Activated T-helper 1 cell treated with anti-CD3 and anti-CD28 coated beads, Interleukin-2, amount 50 U/mL, for 16 hours (primary cell): ENCODE measurements around the gene LAMA2.

Source experiments
- DNase-seq, 2 donors: peaks; one replicate each; pipeline ENCODE4 v3.0.0-alpha.2; 2020; ENCODE audit warnings: low read depth in 1 of 2, low spot score in 1 of 2

Gene LAMA2

DNA sequence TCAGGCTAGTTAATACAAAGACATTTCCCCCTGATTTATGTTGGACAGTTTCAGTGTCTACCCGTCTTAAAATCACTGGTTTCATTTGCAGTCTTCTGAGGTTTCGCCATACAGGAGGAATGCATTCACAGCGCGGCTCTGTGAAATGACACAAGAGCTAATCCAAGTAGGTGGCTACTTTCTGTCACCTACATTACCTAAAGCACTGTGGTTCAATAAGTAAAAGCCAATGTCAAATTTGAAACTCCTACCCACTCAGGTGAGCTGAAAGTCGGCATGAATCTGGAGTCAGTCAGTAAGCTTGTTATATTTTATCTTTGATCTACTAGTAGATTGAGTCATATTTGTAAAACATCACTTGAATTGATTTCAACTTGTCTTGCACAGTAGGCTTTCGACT, 370.8 kb downstream of the LAMA2 start:
- DNase-seq = no peak

DNA sequence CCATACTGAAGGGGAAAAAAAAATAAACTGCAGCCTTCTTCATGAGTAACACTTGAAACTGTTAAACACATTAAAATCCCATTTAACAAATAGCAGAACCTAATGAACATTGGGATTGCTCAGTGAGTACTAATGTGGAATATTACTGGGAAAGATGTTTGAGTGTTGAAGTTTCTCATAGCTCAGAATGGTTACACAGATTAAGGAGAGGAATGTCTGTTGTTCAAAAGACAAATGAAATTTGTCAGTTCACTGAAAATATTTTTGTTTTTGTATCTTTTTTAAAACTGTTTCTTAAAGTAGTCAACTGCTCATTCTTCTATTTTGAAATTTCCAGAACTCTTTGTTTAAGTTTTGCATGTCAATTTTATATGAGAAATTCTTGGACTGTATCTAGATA, 374.3 kb downstream of the LAMA2 start:
- no peak for DNase-seq

DNA sequence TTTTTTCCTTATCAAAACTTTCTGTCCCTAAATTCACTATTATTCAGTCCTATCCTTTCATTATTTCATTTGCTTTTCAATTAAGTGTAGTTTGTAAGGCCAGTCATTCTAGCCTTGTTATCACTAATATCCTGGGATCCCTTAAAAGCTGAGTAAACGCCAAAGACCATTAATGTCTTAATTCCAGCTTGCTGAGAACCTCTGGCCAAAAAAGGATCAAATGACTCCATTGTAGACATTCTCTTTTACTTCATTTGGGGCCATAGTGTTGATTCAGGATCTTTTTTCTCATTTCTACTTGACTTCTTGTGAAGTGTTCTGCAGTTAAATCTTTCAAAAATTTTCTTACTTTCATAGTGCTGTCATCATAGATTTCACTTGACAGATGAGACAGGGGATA, 379.7 kb downstream of the LAMA2 start:
- DNase-seq = no peak

DNA sequence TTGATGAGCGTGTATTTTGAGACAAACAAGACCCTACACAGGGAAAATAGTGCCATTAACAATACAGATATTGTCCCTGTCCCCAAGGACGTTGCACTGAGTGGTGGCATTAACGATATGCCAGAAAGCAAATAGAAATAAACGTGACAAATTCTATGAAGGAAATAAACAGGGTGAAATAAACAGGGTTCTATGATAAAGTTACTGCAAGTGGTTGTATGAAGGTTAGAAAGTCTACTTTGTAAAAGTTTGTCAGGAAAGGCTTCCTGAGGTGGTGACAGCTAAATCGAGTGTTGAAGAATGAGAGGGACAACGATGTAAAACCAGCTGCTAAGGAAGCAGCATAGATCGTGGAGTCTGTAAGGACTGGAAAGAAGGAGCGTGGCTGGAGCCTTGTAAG, 380.2 kb downstream of the LAMA2 start:
- no peak for DNase-seq

DNA sequence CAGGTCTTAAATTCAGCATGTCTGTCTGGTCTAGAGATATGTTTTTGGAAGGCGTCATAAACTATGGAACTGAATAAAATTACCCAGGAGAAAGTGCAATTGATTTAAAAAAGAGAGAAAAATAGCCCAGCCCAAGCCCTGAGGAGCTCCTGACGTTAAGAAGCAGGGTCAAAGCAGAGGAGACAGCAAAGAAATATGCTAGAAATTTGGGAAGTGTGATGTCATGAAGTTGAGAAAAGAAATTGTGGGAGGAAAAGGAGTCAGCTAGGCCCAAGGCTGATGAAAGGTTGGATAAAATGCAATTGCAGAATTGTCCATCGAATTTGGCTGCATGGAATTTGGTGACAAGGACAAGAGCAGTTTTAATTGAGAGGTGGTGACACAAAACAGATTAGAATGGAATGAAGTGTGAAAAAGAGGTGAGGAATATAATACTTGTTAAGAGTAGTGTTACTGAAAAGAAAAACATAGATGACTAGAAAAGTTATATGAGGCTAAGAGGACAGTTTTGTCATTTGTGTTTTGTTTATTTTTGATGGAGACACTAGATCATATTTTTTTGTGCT, 381.6 kb downstream of the LAMA2 start:
- no peak for DNase-seq

DNA sequence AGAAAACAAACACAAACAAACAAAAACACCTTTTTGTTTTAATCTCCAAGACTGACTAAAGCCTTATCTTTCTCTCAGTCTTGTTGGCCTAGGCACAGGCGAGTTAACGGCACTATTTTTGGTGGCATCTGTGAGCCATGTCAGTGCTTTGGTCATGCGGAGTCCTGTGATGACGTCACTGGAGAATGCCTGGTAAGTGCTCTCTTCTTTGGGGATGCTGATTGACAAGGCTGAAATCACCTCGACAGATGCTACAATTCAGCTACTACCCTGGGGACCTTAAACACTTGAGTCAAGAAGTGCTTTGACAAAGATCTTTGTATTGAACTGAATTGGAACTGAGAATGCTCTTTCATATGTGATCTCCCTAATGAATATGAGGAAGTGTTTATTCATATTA, 384.1 kb downstream of the LAMA2 start:
- DNase-seq = no peak

DNA sequence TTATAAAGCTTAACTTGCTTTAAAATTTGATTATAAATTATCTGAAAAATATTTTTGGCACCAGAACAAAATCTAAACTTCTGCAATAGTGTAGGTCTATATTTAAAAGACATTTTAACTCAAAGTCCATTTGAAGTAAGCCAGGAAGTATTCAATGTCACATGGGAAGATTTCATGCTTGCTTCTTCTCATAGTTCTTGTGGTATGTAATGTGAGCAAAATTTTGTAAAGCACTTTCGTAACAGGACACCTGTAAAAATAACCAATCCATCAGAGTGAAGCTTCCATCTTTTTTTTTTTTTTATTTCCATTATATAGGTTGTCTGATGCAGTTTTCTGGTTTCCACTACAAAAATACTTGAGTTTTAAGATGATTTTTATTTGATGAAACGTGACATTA, 386.1 kb downstream of the LAMA2 start:
- no peak for DNase-seq

DNA sequence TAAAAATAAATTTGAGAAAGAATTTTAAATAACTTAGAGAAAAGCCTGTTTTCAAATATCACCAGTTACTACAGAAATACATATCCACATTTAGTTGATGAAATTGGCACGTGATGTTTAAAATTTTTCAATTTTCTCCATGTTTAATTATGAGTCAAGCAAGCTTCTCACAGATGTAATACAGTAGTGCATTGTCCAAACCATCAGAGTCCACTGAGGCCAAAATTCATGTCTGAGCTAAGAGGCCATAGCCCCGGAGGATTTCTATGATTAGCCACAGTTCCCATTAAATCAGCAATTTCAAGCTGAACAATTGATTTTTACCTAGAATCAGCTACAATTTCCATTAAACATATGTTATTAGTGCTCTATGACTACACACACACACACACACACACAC, 387.0 kb downstream of the LAMA2 start:
- DNase-seq = no peak

DNA sequence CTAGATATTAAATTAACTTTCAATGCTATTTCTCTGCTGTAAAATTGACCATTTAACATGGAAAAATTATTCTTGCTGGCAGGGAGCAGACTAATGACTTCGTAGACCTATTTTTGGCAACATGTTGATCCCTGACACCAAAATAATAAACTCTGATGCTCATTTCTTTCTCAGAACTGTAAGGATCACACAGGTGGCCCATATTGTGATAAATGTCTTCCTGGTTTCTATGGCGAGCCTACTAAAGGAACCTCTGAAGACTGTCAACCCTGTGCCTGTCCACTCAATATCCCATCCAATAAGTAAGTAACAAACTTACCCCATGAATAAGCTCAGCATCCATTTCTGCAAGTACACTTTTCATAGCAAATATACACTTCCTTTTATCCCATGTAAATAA, 387.5 kb downstream of the LAMA2 start:
- no peak for DNase-seq

DNA sequence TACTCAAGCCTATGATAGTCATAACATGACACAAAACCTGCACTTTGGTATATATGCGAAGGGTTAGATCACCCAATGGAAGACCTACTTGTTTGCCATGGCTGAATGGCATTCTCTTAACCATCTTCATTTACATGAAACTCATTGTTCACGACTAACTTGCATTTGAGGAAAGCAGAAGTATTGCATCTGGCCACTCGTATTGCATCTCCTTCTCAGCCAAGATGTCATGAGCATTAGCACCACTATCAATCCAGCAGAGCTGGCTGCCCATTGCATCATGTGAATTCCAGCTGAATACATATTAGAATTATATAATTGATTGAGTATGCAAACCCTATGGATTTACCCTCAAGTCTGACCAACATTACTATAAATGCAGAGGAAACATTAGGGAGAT, 390.2 kb downstream of the LAMA2 start:
- DNase-seq = no peak

DNA sequence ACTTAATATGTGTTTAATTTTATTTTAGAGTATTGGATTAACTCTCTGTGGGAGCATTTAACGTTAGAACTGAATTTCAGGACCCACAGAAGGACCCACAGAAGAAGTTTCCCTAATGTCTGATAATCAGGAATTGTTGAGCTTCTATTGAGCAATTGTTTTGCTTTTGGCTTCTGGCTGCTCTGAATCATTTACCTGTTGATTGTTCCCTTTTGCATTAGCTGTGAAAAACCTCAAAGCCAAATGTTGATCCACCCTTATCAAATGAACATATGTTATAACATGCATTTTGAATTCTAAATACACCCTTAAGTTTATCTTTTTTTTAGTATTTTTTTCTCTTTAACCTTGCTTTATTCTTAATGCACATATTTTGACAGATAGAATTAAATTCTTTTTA, 393.5 kb downstream of the LAMA2 start:
- no peak for DNase-seq

DNA sequence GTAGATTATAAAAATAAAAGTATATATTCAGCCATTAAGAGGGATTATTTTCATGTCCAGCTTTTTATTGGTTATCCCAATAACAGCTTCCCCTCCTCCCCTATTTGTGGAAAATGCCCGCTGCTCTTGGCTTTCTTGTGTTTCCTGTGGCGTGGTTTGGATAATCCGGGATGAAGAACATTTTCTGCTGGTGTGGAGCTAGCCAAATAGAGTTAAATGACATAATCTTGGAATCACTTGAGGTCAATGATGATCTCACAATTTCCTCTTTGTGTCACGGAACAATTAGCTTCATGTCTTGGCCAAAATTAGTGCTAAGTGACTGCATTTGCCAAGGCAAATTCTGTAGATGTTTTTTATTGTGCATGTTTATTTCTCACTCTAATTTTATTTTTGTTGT, 394.0 kb downstream of the LAMA2 start:
- DNase-seq = no peak

DNA sequence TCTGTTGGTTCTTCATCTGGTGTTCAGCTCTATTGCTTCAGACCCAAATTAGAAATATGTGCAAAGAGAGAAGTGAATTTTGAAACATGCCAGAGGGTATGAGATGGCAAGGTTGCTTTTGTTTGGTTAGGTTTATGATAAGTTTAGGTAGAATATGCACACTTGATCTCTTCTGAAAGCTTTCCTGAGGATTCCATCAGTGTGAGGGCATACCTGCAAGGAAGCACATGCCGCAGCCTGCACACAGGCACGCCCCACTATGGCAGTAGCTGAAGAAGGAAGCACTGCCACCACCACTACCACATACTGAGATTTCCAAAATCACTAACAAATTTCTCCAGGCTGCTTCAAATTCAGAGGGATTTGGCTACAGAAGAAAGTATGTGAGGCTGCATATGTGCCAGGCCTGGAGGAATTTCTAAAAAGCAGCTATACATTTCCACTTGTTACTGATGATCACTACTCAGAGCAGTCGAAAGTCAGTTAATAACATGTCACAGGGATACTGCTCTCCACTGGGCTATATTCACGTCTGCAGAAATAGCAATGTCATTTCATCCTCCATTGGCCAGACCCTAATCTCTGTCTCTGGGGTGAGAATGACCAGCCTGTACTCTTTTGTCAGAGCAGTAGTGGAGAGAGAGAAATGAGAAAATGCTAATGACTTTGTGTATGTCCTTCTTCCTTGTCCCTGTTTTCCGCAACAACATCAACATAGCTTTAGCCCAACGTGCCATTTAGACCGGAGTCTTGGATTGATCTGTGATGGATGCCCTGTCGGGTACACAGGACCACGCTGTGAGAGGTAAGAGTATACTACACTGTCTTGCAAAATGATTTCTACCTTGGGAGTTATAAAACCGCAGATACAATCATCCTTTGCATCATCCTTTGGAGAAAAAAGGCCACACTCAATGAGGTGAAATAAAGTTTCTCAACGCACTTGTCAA, 396.7 kb downstream of the LAMA2 start:
- DNase-seq = no peak

DNA sequence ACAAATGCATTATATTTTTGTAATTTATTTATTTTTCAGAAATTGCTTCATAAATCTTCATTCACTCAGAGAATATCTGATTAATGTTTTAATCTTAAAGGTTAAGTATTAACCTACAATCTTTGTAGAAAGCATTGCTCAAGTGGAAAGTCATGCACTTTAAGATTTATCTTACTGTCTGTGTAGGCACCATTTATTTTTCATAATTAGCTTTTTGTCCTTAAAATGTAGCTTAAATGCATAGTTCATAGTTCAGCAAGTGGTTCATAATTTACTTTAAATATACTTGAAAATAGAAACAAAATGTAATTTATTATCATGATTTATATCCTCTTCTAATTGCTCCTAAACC, 397.3 kb downstream of the LAMA2 start:
- DNase-seq = no peak

DNA sequence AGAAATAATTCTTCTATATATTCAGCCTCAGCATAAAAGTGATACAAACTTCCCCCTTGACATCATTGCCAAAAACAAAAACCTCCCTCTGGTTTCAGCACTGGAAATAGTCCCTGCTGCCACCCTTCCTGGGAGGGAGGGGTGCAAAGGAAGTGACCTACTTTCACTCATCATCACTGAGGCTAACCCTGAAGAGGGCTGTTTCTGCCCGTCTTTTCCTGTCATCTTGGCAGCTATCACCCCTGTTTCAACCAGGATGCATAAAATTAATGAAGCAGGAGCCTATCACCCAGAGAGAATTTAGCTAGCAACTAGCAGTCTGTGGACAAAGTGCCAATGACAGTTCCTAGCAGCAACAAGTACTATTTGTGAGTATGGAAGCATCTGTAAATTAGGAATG, 397.8 kb downstream of the LAMA2 start:
- peak in 1 of 2 donors; percentile 8 for DNase-seq

DNA sequence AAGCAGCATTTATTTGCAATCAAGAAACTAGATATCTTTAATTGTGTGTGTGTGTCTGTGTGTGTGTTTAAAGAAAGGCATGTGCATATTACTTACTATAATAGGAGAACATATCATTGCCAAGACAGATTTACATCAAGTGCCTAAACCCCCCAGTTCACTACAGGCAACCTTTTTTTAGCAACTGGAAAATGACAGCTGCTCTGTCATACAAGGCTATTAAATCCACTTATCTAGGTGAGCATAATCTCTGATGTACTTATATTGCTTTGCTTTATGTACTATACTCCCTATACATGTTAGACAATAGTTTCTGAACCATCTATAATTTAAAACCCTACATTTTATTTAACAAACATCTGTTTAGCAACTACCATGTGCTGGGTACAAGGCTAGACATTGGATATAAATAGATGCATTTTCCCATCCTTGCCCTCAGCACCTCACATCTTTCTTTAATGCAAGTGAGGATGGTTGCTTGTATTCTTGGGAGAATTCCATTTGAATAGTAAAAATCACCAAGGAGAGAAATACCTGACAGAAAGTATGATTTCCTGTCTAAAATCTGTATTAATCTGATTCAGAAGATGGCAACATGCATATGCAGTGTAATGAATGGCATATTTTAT, 398.3 kb downstream of the LAMA2 start:
- no peak for DNase-seq

DNA sequence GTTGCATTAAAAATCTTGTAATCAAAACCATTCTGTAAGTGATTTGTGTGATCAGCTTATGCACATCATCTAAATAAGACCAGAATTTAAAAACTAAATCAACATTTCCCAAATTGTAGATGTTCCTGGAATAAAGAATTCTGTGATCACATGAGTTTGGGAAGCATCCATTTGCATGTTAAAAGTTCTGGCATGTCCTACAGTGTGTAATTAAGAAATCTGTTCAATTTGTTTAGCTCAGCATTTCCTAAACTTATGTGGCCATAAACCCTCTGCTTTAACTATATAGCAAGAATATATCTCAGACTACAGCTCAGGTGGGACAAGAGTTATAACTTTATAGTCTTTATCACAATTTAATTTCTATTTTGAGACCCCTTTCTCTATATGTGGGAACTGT, 399.1 kb downstream of the LAMA2 start:
- DNase-seq = no peak

DNA sequence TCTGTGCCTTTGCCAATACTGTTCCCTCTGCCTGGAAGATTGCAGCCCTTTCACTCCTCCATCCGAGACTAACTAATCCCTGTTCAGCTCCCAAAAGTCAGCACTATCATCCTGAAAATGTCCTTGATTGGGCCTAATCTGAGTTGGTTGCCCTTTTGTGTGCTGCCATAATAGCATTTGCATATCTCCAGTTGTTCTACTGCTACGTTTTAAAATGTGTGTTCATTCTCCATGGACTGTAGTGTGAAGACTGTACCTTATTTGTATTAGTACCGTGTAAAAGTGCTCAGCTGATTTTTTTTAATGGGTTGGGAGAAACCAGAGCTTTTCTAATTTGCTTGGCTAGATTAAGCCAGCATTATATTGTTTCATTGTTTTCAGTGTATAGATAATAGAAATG, 401.3 kb downstream of the LAMA2 start:
- DNase-seq = no peak

DNA sequence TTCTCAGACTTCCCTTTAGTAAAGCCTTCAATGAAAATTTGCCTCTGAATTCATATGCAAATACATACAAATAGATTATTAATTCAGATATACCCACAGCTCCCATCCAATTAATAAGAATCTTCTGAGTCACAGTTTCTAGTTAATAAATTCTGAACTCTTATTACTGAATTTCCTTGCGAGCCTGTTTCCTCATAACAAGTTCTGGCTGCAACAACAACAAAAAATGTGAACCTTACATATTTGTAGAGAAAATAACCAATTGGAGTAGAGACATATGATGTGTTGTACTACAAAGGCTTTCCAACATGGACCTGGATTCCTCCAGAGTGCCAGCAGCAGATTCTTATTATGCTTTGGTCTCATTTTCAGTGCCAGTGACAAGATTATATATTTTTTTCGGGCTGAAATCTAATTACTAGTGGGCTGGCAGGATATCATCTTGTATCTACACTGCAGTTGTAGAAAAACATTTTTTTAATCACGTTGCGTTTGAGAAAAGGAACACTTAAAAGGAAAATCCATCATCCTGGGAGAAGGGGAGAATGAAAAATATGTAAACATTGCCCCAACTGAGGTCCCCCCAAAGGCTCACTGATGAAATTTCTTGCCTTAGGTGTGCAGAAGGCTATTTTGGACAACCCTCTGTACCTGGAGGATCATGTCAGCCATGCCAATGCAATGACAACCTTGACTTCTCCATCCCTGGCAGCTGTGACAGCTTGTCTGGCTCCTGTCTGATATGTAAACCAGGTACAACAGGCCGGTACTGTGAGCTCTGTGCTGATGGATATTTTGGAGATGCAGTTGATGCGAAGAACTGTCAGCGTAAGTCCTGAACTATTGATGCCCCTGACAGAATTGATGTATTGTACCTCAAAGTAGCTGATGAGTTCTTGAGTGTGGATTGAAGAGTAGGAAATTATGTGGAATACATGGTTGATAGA, 404.6 kb downstream of the LAMA2 start:
- no peak for DNase-seq

DNA sequence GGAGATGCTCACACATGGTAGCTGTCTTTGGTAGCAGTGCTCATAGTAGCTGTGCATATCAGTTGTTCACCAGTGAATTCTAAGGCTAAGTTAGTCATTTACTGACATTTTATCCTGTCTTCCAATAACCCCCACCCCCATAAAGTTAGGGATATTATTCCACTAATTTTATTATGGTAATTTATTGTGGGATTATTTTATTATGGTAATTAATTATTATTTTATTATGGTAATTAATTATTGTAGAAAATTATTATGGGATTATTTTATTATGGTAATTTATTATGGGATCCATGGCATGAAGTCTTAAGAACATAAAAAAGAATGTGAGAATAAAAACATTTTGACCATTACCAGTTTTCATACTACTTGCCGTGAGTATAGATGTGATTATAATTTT, 406.5 kb downstream of the LAMA2 start:
- DNase-seq = no peak

DNA sequence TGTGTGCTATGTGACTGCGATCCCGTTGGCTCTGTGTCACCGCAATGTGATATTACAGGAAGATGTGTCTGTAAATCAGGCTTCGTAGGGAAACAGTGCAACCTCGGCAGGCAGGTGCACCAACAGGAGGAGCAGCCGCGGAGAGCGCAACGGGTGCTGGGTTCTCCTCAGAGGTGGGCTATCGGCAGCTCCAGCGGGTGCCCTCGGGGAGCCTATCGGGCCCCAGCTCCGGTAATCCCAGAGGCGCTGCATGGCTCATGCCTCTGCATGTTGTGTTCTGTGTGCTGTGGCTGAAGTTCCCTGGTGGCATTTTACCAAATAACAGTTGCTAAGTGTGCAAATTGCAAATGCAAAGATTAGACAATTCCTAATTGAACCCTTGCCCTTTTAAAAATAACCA, 409.9 kb downstream of the LAMA2 start:
- DNase-seq = no peak
